Gastrocnemius medialis (tissue), 4 donors: ENCODE results near the gene MCRIP2. TPM values are rescaled to one million over a fixed set of nuclear protein-coding genes. Genes with fewer than 3 reads are reported as not detected.

Experiments used
- ATAC-seq, 2 donors: fragments of 150-250 bp; one replicate each; pipeline ENCODE4 v1.9.1; 2016
- DNase-seq, 2 donors: peaks; one replicate each; pipeline ENCODE4 v3.0.0-alpha.2; 2019
- H3K27ac ChIP-seq, 4 donors: fragments of 200-600 bp; sonication (generic); 1 replicate in 1 of 4; 2 replicates in 3 of 4; pipeline ENCODE4 v1.5.1; 2016 to 2018; ENCODE audit warnings: mild to moderate bottlenecking in 2 of 4, moderate library complexity in 1 of 4
- H3K27me3 ChIP-seq, 3 donors: fragments of 200-600 bp; sonication (generic) in 2 of 3; 1 replicate in 1 of 3; 2 replicates in 2 of 3; pipeline versions ENCODE4 v1.5.1 to v1.6.0; 2016 to 2019; ENCODE audit warnings: mild to moderate bottlenecking in 1 of 3, moderate library complexity in 1 of 3
- H3K36me3 ChIP-seq, 2 donors: fragments of 200-600 bp; sonication (generic) in 1 of 2; one replicate each; pipeline ENCODE4 v1.5.1; 2017 to 2018
- H3K4me1 ChIP-seq, 2 donors: fragments of 200-600 bp; sonication (generic) in 1 of 2; one replicate each; pipeline ENCODE4 v1.5.1; 2016 to 2017; ENCODE audit warnings: mild to moderate bottlenecking in 2 of 2
- H3K4me3 ChIP-seq, 4 donors: fragments of 200-600 bp; sonication (generic) in 3 of 4; 1 replicate in 1 of 4; 2 replicates in 3 of 4; pipeline ENCODE4 v1.5.1; 2016 to 2019; ENCODE audit warnings: mild to moderate bottlenecking in 2 of 4
- H3K9me3 ChIP-seq, 3 donors: fragments of 200-600 bp; sonication (generic) in 2 of 3; 1 replicate in 1 of 3; 2 replicates in 2 of 3; pipeline ENCODE4 v1.5.1; 2016 to 2019
- CTCF ChIP-seq, 5 experiments: fragments of 450-650 bp in 3 of 5; fragments of 200-600 bp in 2 of 5; sonication (generic) in 2 of 5; IDR thresholded peaks in 4 of 5; conservative IDR thresholded peaks in 1 of 5; 1 replicate in 4 of 5; 2 replicates in 1 of 5; pipeline ENCODE4 v1.5.1; 2016 to 2019; ENCODE audit warnings: antibody characterized with exemption in 5 of 5, mild to moderate bottlenecking in 3 of 5, moderate library complexity in 3 of 5
- POLR2A ChIP-seq, 2 donors: fragments of 450-650 bp; IDR thresholded peaks; one replicate each; pipeline ENCODE4 v1.6.1; 2017; ENCODE audit warnings: antibody characterized with exemption in 2 of 2, mild to moderate bottlenecking in 2 of 2, moderate library complexity in 2 of 2
- in situ Hi-C, 4 donors: fragments of 200-750 bp; cut with MboI; loops; one replicate each; pipeline versions ENCODE4 v1.15.0 to v1.8.0; 2017; ENCODE audit warnings: low sequenced_read_pairs in 4 of 4
- intact Hi-C: fragments of 100-400 bp; cut with DNase I; formaldehyde crosslinking; loops from one replicate; pipeline ENCODE4 v1.15.1; 2023; ENCODE audit warnings: low total_unique reads
- total RNA-seq, 4 donors: library from RNA; depleted of rRNA; stranded (reverse); fragments of >200 nt; gene quantifications; one replicate each; pipeline versions ENCODE4 v1.1.0 to v1.2.3, GENCODE V29; 2016

The MCRIP2 gene
- total RNA-seq, 4 donors from 2014 or later, result 59.6 to 155 (median 114) TPM

- TF ChIP-seq CTCF (IDR thresholded peaks at IDR 0.05 in 4 of 5, conservative IDR thresholded peaks at IDR 0.05 in 1 of 5), result no peak
- no peak for TF ChIP-seq POLR2A (IDR thresholded peaks at IDR 0.05)
- intact Hi-C loops, result no loop called here
- no peak for ATAC-seq
- Histone ChIP-seq H3K36me3 (peaks cover 0 to 14% of the 10 kb centered on the region in 2 donors), H3K27ac (peak within 1 kb of the TSS in 3 of 4 donors; percentile 7 to 36 (median 27)), H3K27me3 (no peaks in the 10 kb centered on the region), H3K4me3 (no peak within 1 kb of the TSS), H3K4me1 (peaks cover 16 to 21% of the 10 kb centered on the region in 2 donors), H3K9me3 (no peaks in the 10 kb centered on the region)
- in situ Hi-C loops, result no loop called here
- no peak for DNase-seq
Measured at GRCh38 chr16:630815-631405, 10.7 kb upstream of the MCRIP2 start, which contains the start of gene WFIKKN1. WFIKKN1 (plus strand) TSS chr16:630985; CDS start chr16:631254, 269 bp downstream.

GRCh38 chr16:631808-632358, 9.7 kb upstream of the MCRIP2 start:
- Histone ChIP-seq H3K4me3 (no peak overlapping the region), H3K9me3 (no peaks in the 10 kb centered on the region), H3K36me3 (peaks cover 0 to 8% of the 10 kb centered on the region in 2 donors), H3K27ac (no peak overlapping the region), H3K27me3 (no peaks in the 10 kb centered on the region), H3K4me1 (peaks cover 16 to 22% of the 10 kb centered on the region in 2 donors)
- intact Hi-C loops, result no loop called here
- ATAC-seq (no peak), DNase-seq (no peak)
- no peak for TF ChIP-seq POLR2A (IDR thresholded peaks at IDR 0.05)
- TF ChIP-seq CTCF (IDR thresholded peaks at IDR 0.05 in 4 of 5, conservative IDR thresholded peaks at IDR 0.05 in 1 of 5), result no peak
- in situ Hi-C loops, result no loop called here

- in situ Hi-C loops (no loop called here), intact Hi-C loops (no loop called here)
- TF ChIP-seq CTCF (IDR thresholded peaks at IDR 0.05 in 4 of 5, conservative IDR thresholded peaks at IDR 0.05 in 1 of 5), result no peak
- TF ChIP-seq POLR2A (IDR thresholded peaks at IDR 0.05), result no peak
- DNase-seq (no peak), ATAC-seq (no peak)
- H3K4me1 ChIP-seq, result peaks cover 20 to 22% of the 10 kb centered on the region in 2 donors
- peaks cover 0 to 8% of the 10 kb centered on the region in 2 donors for H3K36me3 ChIP-seq
- H3K9me3 ChIP-seq, result no peaks in the 10 kb centered on the region
- no peak overlapping the region for H3K27ac ChIP-seq
- H3K4me3 ChIP-seq, result no peak overlapping the region
- H3K27me3 ChIP-seq, result no peaks in the 10 kb centered on the region
Measured at GRCh38 chr16:632486-633335, 8.9 kb upstream of the MCRIP2 start.

GRCh38 chr16:633336-634050, 8.1 kb upstream of the MCRIP2 start:
- Histone ChIP-seq H3K27ac (no peak overlapping the region), H3K4me3 (no peak overlapping the region), H3K9me3 (no peaks in the 10 kb centered on the region), H3K27me3 (no peaks in the 10 kb centered on the region), H3K4me1 (peaks cover 23 to 28% of the 10 kb centered on the region in 2 donors), H3K36me3 (peaks cover 0 to 8% of the 10 kb centered on the region in 2 donors)
- DNase-seq (no peak), ATAC-seq (no peak)
- TF ChIP-seq POLR2A (IDR thresholded peaks at IDR 0.05) (no peak), CTCF (IDR thresholded peaks at IDR 0.05 in 4 of 5, conservative IDR thresholded peaks at IDR 0.05 in 1 of 5) (no peak)
- intact Hi-C loops, result no loop called here
- in situ Hi-C loops, result no loop called here
